H1 (cell line): ENCODE data around the gene SLC22A2. TPM values are rescaled to one million over a fixed set of nuclear protein-coding genes. Genes with fewer than 3 reads are reported as not detected.

Experiments
- ASH2L ChIP-seq: fragments of 200-600, 300-600 bp; sonication (generic); IDR thresholded peaks from one replicate; pipeline ENCODE4 v1.7.1; 2017; ENCODE audit warnings: low read length
- ATF3 ChIP-seq: IDR thresholded peaks from 2 replicates; pipeline ENCODE4 v1.6.1; 2011; ENCODE audit warnings: low read depth, mild to moderate bottlenecking, low read length; ENCODE audit not compliant: insufficient read depth
- BCL11A ChIP-seq, 2 experiments: IDR thresholded peaks; one replicate each; pipeline ENCODE4 v1.6.1; 2011; ENCODE audit warnings: low read depth in 2 of 2, low read length in 2 of 2, mild to moderate bottlenecking in 2 of 2
- CHD1 ChIP-seq: IDR thresholded peaks from 2 replicates; pipeline ENCODE4 v1.6.1; 2012; ENCODE audit warnings: low read depth, low read length, improper control_type of control experiment
- CHD7 ChIP-seq: fragments of 300-600 bp; sonication (generic); IDR thresholded peaks from 2 replicates; pipeline ENCODE4 v1.7.1; 2012; ENCODE audit warnings: low read length, moderate library complexity, mild to moderate bottlenecking, inconsistent platforms; ENCODE audit not compliant: insufficient replicate concordance
- GTF2F1 ChIP-seq: IDR thresholded peaks from 2 replicates; pipeline ENCODE4 v1.6.1; 2012; ENCODE audit warnings: low read depth, low read length, improper control_type of control experiment, borderline replicate concordance
- JUND ChIP-seq: IDR thresholded peaks from 2 replicates; pipeline ENCODE4 v1.6.1; 2011; ENCODE audit warnings: mild to moderate bottlenecking, improper control_type of control experiment, low read length
- RNF2 ChIP-seq: fragments of 200-900, 300-1000 bp; sonication (generic); IDR thresholded peaks from 2 replicates; pipeline ENCODE4 v1.7.1; 2016; ENCODE audit warnings: borderline replicate concordance, low read depth, mild to moderate bottlenecking, antibody characterized with exemption, low read length; ENCODE audit not compliant: poor library complexity, severe bottlenecking; ENCODE audit errors: missing control alignments
- RXRA ChIP-seq: IDR thresholded peaks from 2 replicates; pipeline ENCODE4 v1.6.1; 2011; ENCODE audit warnings: low read depth, mild to moderate bottlenecking, low read length, moderate library complexity; ENCODE audit not compliant: insufficient read depth
- TEAD4 ChIP-seq: IDR thresholded peaks from 2 replicates; pipeline ENCODE4 v1.6.1; 2012; ENCODE audit warnings: low read depth, low read length, inconsistent platforms, mixed read lengths
- ZNF274 ChIP-seq: IDR thresholded peaks from 2 replicates; pipeline ENCODE4 v1.7.0; 2012; ENCODE audit warnings: low read length, borderline replicate concordance; ENCODE audit errors: extremely low read depth
- polyA plus RNA-seq, 7 experiments: library from polyadenylated mRNA; depleted of rRNA in 3 of 7; stranded (reverse) in 5 of 7; unstranded in 2 of 7; fragments of >200 nt in 5 of 7; fragments of 200-250 nt in 2 of 7; gene quantifications; 1 replicate in 5 of 7; 2 replicates in 1 of 7; 4 replicates in 1 of 7; pipeline versions ENCODE4 v1.2.1 to v1.2.3, GENCODE V29; 2011 to 2013; ENCODE audit warnings: missing spikeins in 2 of 7, mixed read lengths in 2 of 7
- total RNA-seq: library from RNA; stranded (reverse); fragmentation: NEBNext Ultra II Directional; extraction: Animal tissue kit (Norgen Biotek cat#: 25700); gene quantifications from 2 replicates; pipeline ENCODE4 v1.2.1, GENCODE V29; 2021

Gene SLC22A2
- total and polyA plus RNA-seq, 2 of the 8 experiments (the other 6 are each of a cell fraction or from before 2014, with no cell fraction given), result 0.23 to 1.4 TPM

DNA sequence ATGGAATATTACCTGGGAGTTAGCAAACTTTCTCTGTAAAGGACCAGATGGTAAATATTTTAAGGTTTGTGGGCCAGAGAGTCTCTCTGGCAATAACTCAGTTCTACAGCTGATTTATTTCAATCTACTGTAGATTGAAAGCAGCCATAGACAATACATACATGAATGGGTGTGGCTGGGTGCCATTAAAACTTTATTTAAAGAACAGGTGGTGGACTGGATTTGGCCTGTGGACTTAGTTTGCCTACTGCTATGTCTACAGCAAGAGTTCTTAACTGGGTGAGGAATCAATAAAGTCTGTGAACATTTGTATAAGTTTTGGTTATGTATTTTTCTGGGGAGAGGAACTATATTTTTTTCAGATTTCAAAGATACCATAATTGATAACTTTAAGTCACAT lies 55.1 kb downstream of the SLC22A2 start (continued):
- TF ChIP-seq CHD7 (no peak), CHD1 (no peak), GTF2F1 (no peak), BCL11A (IDR thresholded peaks at IDR 0.05; ENCODE audit: low read depth in 2 of 2, low read length in 2 of 2) (no peak), RXRA (no peak), TEAD4 (no peak), RNF2 (no peak), ZNF274 (no peak), ASH2L (no peak), JUND (no peak), ATF3 (no peak)
